RWPE1 (cell line): Measurements from ENCODE around the gene ATG2B.
A peak's percentile ranks its signal among the peaks of the same experiment; 100 is the strongest.

ENCODE experiments used
- CTCF ChIA-PET: fragments of 350-600 bp; sonication (Branson Sonifier 250); formaldehyde crosslinking; extraction: SDS; loops from one replicate; lab custom pipeline; 2021; lab: Yijun Ruan, JAX
- POLR2A ChIA-PET: fragments of 400-600 bp; formaldehyde crosslinking; extraction: SDS; loops from one replicate; lab custom pipeline; 2020; ENCODE audit warnings: antibody characterized with exemption; ENCODE audit not compliant: low non-redundant PET; lab: Yijun Ruan, JAX
- DNase-seq: peaks from one replicate; pipeline ENCODE4 v3.0.0; 2012; ENCODE audit warnings: low spot score
- H3K27ac ChIP-seq: fragments of 450-650 bp; 2 replicates; pipeline ENCODE4 v1.5.1; 2017
- CTCF ChIP-seq: fragments of 450-650 bp; conservative IDR thresholded peaks from 2 replicates; pipeline ENCODE4 v1.5.1; 2017; ENCODE audit warnings: low read depth, mild to moderate bottlenecking

Gene ATG2B

DNA sequence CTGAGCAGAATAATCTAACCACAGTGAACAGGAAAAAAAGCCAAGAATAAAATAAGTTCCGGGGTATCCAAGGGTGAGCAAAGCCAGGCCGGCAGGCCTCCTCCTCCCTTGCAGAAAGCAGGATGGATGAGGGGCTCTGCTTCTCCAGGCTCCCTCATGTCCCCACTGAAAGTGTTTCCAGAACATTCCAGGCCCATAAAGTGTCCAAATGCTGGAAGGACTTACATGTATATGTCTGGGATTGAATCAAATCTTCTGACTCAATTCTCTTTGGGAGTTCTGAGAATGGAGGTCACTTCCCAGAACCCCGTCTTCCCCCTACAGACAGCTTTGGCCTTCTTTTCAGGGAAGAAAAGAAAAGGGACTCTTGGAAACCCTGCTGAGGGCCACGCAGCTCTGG, 132.1 kb downstream of the ATG2B start:
- ChIA-PET CTCF (interaction anchor here (0.7 kb wide), 1 partner anchor 28 kb away, joined by 4 read pairs; no protein-coding TSS in a partner anchor), POLR2A (no interaction called here)
- DNase-seq = no peak
- peak overlapping the region; percentile 18 for H3K27ac ChIP-seq
- TF ChIP-seq CTCF = no peak

- ChIA-PET CTCF (interaction anchor here (1.3 kb wide), 1 partner anchor 46 kb away, joined by 3 read pairs; no protein-coding TSS in a partner anchor), POLR2A (no interaction called here)
- peak overlapping the region; percentile 46 for H3K27ac ChIP-seq
- no peak for TF ChIP-seq CTCF
- DNase-seq = no peak
Measured at GRCh38 chr14:96229315-96229714, 133.8 kb downstream of the ATG2B start.
